ENCODE measurements around the gene ZNF423. TPM values are rescaled to one million over a fixed set of nuclear protein-coding genes. Genes with fewer than 3 reads are reported as not detected.

ZNF423 gene
- total and polyA plus RNA-seq, 3 experiments from 2014 or later, result not detected

DNA sequence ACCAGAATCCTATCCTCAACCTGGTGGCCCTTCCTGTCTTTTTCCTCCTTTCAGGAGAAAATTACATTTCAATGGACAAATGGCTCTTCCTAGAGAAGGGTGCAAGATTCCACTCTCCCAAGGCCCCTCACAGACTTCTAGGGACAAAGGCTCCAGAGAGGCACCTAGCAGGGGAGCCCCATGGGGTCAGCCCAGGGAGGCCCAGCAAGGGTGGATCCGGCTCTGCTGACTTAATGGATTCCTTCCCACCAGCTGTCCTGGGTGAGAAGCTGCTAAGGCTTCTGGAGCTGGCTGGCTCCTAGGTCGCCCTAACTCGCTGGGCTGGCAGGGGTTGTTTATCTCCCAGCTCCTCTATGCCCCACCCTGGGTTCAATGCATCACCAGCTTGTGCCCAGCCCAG, 152.4 kb downstream of the ZNF423 start:
- no peak for DNase-seq
- H3K36me3 ChIP-seq (ENCODE audit: insufficient read depth, low read length), result no peaks in the 10 kb centered on the region
- POLR2A ChIA-PET, result no interaction called here
- no peak overlapping the region for H3K27ac Mint-ChIP-seq
- no peaks in the 10 kb centered on the region for H3K4me1 Mint-ChIP-seq
- H3K9me3 Mint-ChIP-seq, result no peaks in the 10 kb centered on the region
- H3K27me3 Mint-ChIP-seq, result peaks cover 2 to 9% of the 10 kb centered on the region in 2 donors
- no peaks in the 10 kb centered on the region for H3K27me3 ChIP-seq (ENCODE audit: insufficient read depth, low read length, poor library complexity, severe bottlenecking)
- H3K4me3 Mint-ChIP-seq, result no peak overlapping the region
- H3K36me3 Mint-ChIP-seq, result no peaks in the 10 kb centered on the region
- H3K27ac ChIP-seq (ENCODE audit: low read depth, low read length), result no peak overlapping the region
- no peak overlapping the region for H3K4me3 ChIP-seq (ENCODE audit: low read length)
- H3K4me1 ChIP-seq (ENCODE audit: insufficient read depth, low read length), result no peaks in the 10 kb centered on the region
- no peaks in the 10 kb centered on the region for H3K9me3 ChIP-seq (ENCODE audit: low read length)
- CTCF ChIA-PET, result no interaction called here

DNA sequence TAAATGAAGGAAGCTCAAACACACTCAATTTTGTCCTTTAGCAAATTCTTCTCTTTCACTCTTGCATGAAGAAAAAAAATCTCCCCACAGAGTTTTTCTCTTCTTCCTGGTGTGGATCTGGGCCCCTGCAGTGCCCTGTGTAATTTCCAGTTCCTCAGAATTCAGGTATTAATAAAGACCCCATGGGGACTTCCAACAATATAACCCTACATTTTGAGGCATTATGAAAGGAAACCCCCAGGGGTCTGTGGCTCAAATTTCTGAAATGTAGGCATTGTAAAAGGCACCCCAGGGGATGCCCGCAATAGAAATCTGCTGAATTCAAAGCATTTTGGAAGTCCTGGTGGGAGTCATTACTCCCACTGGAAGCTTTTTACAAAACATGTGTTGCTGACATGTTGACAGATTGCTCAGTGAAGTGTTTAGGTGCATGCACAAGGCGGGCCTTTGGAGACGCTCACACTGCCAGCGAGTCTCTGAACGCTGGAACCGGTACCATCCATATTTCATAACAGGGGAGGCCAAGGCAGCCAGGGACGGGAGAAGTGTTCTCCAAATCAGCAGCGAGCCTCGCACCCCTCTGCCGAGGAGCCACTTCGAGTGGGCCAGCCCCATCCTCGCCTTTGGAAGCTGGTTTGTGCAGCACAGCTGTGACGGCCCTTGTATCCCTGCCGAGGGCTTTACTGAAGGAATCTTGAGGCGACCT, 154.0 kb downstream of the ZNF423 start:
- CTCF ChIA-PET, result no interaction called here
- H3K4me1 Mint-ChIP-seq, result no peaks in the 10 kb centered on the region
- H3K27ac ChIP-seq (ENCODE audit: low read depth, low read length), result no peak overlapping the region

DNA sequence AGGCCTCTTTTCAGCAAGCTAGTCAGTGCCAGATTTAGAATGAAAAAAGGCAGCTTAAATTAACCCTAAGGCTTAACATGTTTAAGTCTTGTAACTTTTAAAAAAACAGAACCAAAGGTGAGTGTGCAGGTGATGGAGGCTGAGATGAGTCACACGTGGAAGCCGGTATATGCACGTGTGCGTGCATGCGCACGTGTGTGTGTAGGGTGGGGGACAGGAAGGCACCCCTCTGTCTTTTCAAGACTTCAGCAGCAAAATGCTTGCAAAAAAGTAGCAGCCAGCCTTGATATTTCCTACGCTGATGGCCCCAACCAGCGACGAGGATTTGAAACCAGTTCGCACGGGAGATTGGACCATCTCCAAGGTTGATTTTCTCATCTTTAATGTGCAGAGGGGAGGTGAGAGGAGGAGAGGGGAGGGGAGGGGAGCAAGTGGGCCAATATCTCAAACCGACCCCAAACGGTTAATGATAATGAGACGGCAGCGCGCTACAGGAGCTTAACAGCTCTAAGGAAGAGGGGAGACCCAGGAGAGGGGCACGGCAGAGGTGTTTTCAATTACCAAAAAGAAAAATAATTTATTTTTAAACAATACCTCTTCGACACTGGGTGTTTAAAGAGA, 154.7 kb downstream of the ZNF423 start:
- no peak overlapping the region for H3K27ac Mint-ChIP-seq
- Histone ChIP-seq H3K36me3 (ENCODE audit: insufficient read depth, low read length) (no peaks in the 10 kb centered on the region), H3K27me3 (ENCODE audit: insufficient read depth, low read length, poor library complexity, severe bottlenecking) (no peaks in the 10 kb centered on the region), H3K4me3 (ENCODE audit: low read length) (no peak overlapping the region), H3K27ac (ENCODE audit: low read depth, low read length) (no peak overlapping the region), H3K4me1 (ENCODE audit: insufficient read depth, low read length) (no peaks in the 10 kb centered on the region), H3K9me3 (ENCODE audit: low read length) (no peaks in the 10 kb centered on the region)
- H3K27me3 Mint-ChIP-seq, result peaks cover 1 to 14% of the 10 kb centered on the region in 2 donors
- DNase-seq, result no peak
- H3K36me3 Mint-ChIP-seq, result no peaks in the 10 kb centered on the region
- no peak overlapping the region for H3K4me3 Mint-ChIP-seq
- H3K4me1 Mint-ChIP-seq, result no peaks in the 10 kb centered on the region
- ChIA-PET CTCF (no interaction called here), POLR2A (no interaction called here)
- no peaks in the 10 kb centered on the region for H3K9me3 Mint-ChIP-seq

More for the DNA sequence above, 154.0 kb downstream of the ZNF423 start:
- POLR2A ChIA-PET, result no interaction called here
- Mint-ChIP-seq H3K9me3 (no peaks in the 10 kb centered on the region), H3K36me3 (no peaks in the 10 kb centered on the region), H3K27me3 (peaks cover 1 to 13% of the 10 kb centered on the region in 2 donors), H3K4me3 (no peak overlapping the region), H3K27ac (no peak overlapping the region)
- Histone ChIP-seq H3K4me1 (ENCODE audit: insufficient read depth, low read length) (no peaks in the 10 kb centered on the region), H3K27me3 (ENCODE audit: insufficient read depth, low read length, poor library complexity, severe bottlenecking) (no peaks in the 10 kb centered on the region), H3K4me3 (ENCODE audit: low read length) (no peak overlapping the region), H3K9me3 (ENCODE audit: low read length) (no peaks in the 10 kb centered on the region), H3K36me3 (ENCODE audit: insufficient read depth, low read length) (no peaks in the 10 kb centered on the region)
- no peak for DNase-seq

DNA sequence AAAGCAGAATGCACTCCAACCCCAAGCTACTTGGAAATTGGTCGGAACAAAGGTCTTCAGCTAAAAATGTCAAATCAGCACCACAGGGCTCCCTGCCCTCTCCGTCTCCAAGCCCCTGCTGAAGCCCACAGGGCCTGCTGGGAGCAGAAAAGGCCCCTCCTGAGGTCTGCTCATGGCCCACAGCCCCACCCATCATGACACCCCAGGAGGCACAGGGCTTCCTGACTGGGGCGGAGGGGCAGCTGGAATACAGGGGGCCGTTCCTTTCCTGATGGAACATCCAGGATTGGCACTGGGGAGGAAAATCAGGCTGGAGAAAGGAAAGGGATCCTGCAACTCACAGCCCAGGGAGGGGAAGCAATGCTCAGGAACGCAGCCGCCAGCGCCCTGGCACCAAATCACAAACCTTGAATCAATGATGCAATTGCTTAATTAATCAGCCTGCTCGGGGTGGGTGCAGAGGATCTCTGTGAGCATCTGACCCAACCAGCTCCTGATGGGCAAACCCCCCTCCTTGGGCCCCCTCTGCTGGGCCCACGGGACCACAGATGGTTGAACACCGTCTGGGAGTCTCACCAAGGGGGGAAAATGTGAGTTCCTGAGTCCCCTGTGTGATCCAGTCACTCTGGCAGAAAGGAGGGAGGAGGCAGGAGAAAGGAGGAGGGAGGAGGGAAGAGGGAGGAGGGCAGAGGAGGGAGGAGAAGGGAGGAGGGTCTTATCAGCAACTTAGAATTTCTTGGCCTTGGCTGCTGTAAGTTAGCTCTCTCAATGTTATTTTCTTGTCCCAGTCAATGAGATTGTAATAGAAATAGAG, 155.5 kb downstream of the ZNF423 start:
- H3K9me3 Mint-ChIP-seq, result no peaks in the 10 kb centered on the region
- no peaks in the 10 kb centered on the region for H3K4me1 Mint-ChIP-seq
- POLR2A ChIA-PET, result no interaction called here
- CTCF ChIA-PET, result no interaction called here
- no peaks in the 10 kb centered on the region for H3K9me3 ChIP-seq (ENCODE audit: low read length)
- H3K27me3 ChIP-seq (ENCODE audit: insufficient read depth, low read length, poor library complexity, severe bottlenecking), result no peaks in the 10 kb centered on the region
- no peak for DNase-seq
- no peaks in the 10 kb centered on the region for H3K36me3 ChIP-seq (ENCODE audit: insufficient read depth, low read length)
- no peak overlapping the region for H3K27ac ChIP-seq (ENCODE audit: low read depth, low read length)
- no peak overlapping the region for H3K27ac Mint-ChIP-seq
- no peaks in the 10 kb centered on the region for H3K4me1 ChIP-seq (ENCODE audit: insufficient read depth, low read length)
- H3K27me3 Mint-ChIP-seq, result peaks cover 1 to 16% of the 10 kb centered on the region in 2 donors
- H3K4me3 Mint-ChIP-seq, result no peak overlapping the region
- H3K36me3 Mint-ChIP-seq, result no peaks in the 10 kb centered on the region
- H3K4me3 ChIP-seq (ENCODE audit: low read length), result no peak overlapping the region

DNA sequence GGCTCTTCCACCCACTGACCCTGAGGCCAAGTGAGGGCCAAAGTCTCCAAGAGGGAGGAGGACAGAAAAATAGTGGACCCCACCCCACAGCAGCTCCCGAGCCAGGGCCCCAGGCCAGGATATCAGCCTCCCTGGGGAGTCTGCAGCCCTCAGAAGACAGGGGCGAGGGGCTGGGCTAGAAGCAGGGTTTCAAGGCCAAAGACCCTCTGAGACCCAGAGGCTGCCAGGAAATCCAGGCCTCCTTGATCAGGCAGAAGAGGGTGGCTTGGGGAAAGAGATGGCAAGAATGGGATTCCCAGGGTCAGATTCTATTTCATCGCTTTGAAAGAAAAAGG, 156.1 kb downstream of the ZNF423 start:
- peaks cover 1 to 16% of the 10 kb centered on the region in 2 donors for H3K27me3 Mint-ChIP-seq
- Histone ChIP-seq H3K27ac (ENCODE audit: low read depth, low read length) (no peak overlapping the region), H3K9me3 (ENCODE audit: low read length) (no peaks in the 10 kb centered on the region), H3K4me1 (ENCODE audit: insufficient read depth, low read length) (no peaks in the 10 kb centered on the region), H3K36me3 (ENCODE audit: insufficient read depth, low read length) (no peaks in the 10 kb centered on the region), H3K27me3 (ENCODE audit: insufficient read depth, low read length, poor library complexity, severe bottlenecking) (no peaks in the 10 kb centered on the region), H3K4me3 (ENCODE audit: low read length) (no peak overlapping the region)
- no peak overlapping the region for H3K27ac Mint-ChIP-seq
- no peak for DNase-seq
- ChIA-PET POLR2A (no interaction called here), CTCF (no interaction called here)
- H3K36me3 Mint-ChIP-seq, result no peaks in the 10 kb centered on the region
- H3K9me3 Mint-ChIP-seq, result no peaks in the 10 kb centered on the region
- no peaks in the 10 kb centered on the region for H3K4me1 Mint-ChIP-seq
- no peak overlapping the region for H3K4me3 Mint-ChIP-seq

DNA sequence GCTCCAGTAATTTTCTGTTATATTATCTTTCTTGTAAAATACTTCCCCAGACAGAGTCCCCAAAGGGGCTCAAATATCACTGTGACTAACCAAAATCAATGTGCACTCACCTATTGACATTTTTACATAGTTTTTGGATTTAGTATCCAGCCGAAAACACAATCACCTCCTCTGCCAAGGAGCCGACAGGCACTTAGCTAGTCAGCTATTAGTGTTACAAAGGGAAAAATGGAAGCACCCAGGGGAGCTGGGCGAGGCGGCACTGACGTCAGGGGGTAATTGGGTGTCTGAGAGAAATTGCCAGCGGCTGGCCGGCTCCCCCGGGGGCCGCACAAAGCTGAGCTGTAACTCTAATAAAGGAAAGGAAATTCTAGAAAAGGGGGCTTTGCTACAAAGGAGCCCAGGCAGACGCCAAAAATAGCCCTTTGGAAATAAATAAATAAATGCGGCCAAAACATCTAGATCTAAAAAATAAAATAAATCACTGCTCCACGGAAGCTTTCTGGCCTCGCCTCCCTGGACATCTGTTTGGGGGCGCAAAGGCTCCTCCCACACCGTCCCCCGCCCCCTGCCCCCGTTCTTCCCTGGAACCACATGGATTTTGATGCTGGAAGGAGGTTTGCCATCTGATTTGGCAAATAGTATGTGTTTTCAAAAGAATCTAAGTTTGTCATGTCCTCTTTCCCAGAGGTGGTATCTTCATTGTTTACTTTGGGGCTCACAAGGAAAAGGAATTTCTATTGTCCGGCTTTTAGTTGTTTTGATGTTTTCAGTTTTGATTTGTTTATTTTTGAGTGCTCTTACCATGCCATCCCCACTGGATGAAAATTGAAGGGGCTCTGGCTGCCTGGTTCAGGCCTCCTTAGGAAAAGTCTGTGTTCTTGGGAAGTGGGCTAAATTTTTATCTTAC, 156.7 kb downstream of the ZNF423 start:
- H3K4me1 Mint-ChIP-seq, result no peaks in the 10 kb centered on the region
- CTCF ChIA-PET, result no interaction called here
- Histone ChIP-seq H3K9me3 (ENCODE audit: low read length) (no peaks in the 10 kb centered on the region), H3K27ac (ENCODE audit: low read depth, low read length) (no peak overlapping the region), H3K4me1 (ENCODE audit: insufficient read depth, low read length) (no peaks in the 10 kb centered on the region), H3K27me3 (ENCODE audit: insufficient read depth, low read length, poor library complexity, severe bottlenecking) (no peaks in the 10 kb centered on the region), H3K4me3 (ENCODE audit: low read length) (no peak overlapping the region), H3K36me3 (ENCODE audit: insufficient read depth, low read length) (no peaks in the 10 kb centered on the region)
- H3K4me3 Mint-ChIP-seq, result no peak overlapping the region
- no peaks in the 10 kb centered on the region for H3K36me3 Mint-ChIP-seq
- H3K27ac Mint-ChIP-seq, result no peak overlapping the region
- POLR2A ChIA-PET, result no interaction called here
- H3K27me3 Mint-ChIP-seq, result peaks cover 0 to 16% of the 10 kb centered on the region in 2 donors
- no peaks in the 10 kb centered on the region for H3K9me3 Mint-ChIP-seq
- DNase-seq, result no peak

DNA sequence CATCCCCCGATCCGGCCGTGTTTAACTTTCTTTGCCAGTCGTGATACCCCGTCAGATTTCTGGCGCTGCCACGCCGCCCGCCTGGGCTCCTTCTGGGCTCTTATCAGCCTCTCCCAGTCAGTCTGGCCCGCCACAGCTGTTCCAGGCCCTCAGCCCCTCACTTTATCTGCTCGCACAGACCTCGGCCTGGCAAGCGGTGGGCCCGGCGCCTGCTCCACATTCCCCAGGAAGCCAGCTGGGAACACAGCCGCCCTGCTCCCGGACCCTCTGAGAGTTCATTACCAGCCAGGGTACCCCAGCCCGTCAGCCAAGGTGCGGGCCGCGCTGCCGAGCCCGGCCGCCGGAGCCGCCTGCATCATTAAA, 157.5 kb downstream of the ZNF423 start:
- ChIA-PET POLR2A (no interaction called here), CTCF (no interaction called here)
- H3K36me3 Mint-ChIP-seq, result no peaks in the 10 kb centered on the region
- H3K27me3 ChIP-seq (ENCODE audit: insufficient read depth, low read length, poor library complexity, severe bottlenecking), result no peaks in the 10 kb centered on the region
- DNase-seq, result no peak
- no peaks in the 10 kb centered on the region for H3K9me3 ChIP-seq (ENCODE audit: low read length)
- H3K4me3 ChIP-seq (ENCODE audit: low read length), result no peak overlapping the region
- peaks cover 0 to 16% of the 10 kb centered on the region in 2 donors for H3K27me3 Mint-ChIP-seq
- no peaks in the 10 kb centered on the region for H3K4me1 ChIP-seq (ENCODE audit: insufficient read depth, low read length)
- no peaks in the 10 kb centered on the region for H3K36me3 ChIP-seq (ENCODE audit: insufficient read depth, low read length)
- H3K4me3 Mint-ChIP-seq, result no peak overlapping the region
- H3K9me3 Mint-ChIP-seq, result no peaks in the 10 kb centered on the region
- no peak overlapping the region for H3K27ac Mint-ChIP-seq
- no peaks in the 10 kb centered on the region for H3K4me1 Mint-ChIP-seq
- no peak overlapping the region for H3K27ac ChIP-seq (ENCODE audit: low read depth, low read length)

Measured in CD8-positive, alpha-beta memory T cell (primary cell).